Parathyroid adenoma (tissue), 2 donors: ENCODE data around the gene ITFG2.
A peak's percentile ranks its signal among the peaks of the same experiment; 100 is the strongest.

Experiments used
- H2AFZ ChIP-seq: fragments of 300-600 bp; sonication (generic); one replicate; pipeline ENCODE4 v1.7.0; 2017; ENCODE audit warnings: antibody characterized with exemption, mild to moderate bottlenecking
- H3K27ac ChIP-seq: fragments of 300-600 bp; sonication (generic); one replicate; pipeline ENCODE4 v1.7.0; 2017
- H3K27me3 ChIP-seq: fragments of 300-600 bp; sonication (generic); one replicate; pipeline ENCODE4 v1.7.0; 2017; ENCODE audit warnings: low read length; ENCODE audit not compliant: control insufficient read depth, insufficient read depth
- H3K36me3 ChIP-seq: fragments of 300-600 bp; sonication (generic); one replicate; pipeline ENCODE4 v1.7.0; 2017; ENCODE audit warnings: low read length; ENCODE audit not compliant: control insufficient read depth, insufficient read depth
- H3K4me1 ChIP-seq: fragments of 300-600 bp; sonication (generic); one replicate; pipeline ENCODE4 v1.7.0; 2017; ENCODE audit warnings: control low read depth
- H3K4me2 ChIP-seq: fragments of 300-600 bp; sonication (generic); one replicate; pipeline ENCODE4 v1.7.0; 2017; ENCODE audit warnings: low read length
- H3K4me3 ChIP-seq: fragments of 300-600 bp; sonication (generic); one replicate; pipeline ENCODE4 v1.7.0; 2017; ENCODE audit warnings: low read depth, low read length
- H3K79me2 ChIP-seq: fragments of 300-600 bp; sonication (generic); one replicate; pipeline ENCODE4 v1.7.0; 2017; ENCODE audit warnings: control low read depth
- H3K9ac ChIP-seq: fragments of 300-600 bp; sonication (generic); one replicate; pipeline ENCODE4 v1.7.0; 2017; ENCODE audit warnings: mild to moderate bottlenecking
- H3K9me3 ChIP-seq: fragments of 300-600 bp; sonication (generic); one replicate; pipeline ENCODE4 v1.7.0; 2017; ENCODE audit warnings: low read length; ENCODE audit not compliant: control insufficient read depth
- TF ChIP-seq, protein P1 (sequence below): fragments of 300-600 bp; sonication (generic); IDR thresholded peaks from one replicate; pipeline ENCODE4 v1.7.0; 2017; ENCODE audit warnings: antibody characterized with exemption, mild to moderate bottlenecking
- donor health status: primary hyperparathyroidism.

ITFG2 gene

GRCh38 chr12:2794736-2795289 is 17.7 kb upstream of the ITFG2 start, which contains the start of gene FKBP4:
Gene FKBP4 (plus strand): TSS chr12:2794970. CDS start chr12:2795140, 170 bp downstream.
- H3K9me3 ChIP-seq: no peaks in the 10 kb centered on the region
- H3K4me2 ChIP-seq: peak within 1 kb of the TSS; percentile 87
- H3K9ac ChIP-seq: peak within 1 kb of the TSS; percentile 16
- H3K27ac ChIP-seq: peak within 1 kb of the TSS; percentile 11
- H3K27me3 ChIP-seq: no peaks in the 10 kb centered on the region
- peaks cover 8% of the 10 kb centered on the region for H3K79me2 ChIP-seq
- TF ChIP-seq, protein P1, sequence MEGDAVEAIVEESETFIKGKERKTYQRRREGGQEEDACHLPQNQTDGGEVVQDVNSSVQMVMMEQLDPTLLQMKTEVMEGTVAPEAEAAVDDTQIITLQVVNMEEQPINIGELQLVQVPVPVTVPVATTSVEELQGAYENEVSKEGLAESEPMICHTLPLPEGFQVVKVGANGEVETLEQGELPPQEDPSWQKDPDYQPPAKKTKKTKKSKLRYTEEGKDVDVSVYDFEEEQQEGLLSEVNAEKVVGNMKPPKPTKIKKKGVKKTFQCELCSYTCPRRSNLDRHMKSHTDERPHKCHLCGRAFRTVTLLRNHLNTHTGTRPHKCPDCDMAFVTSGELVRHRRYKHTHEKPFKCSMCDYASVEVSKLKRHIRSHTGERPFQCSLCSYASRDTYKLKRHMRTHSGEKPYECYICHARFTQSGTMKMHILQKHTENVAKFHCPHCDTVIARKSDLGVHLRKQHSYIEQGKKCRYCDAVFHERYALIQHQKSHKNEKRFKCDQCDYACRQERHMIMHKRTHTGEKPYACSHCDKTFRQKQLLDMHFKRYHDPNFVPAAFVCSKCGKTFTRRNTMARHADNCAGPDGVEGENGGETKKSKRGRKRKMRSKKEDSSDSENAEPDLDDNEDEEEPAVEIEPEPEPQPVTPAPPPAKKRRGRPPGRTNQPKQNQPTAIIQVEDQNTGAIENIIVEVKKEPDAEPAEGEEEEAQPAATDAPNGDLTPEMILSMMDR: no peak
- peaks cover 14% of the 10 kb centered on the region for H3K4me1 ChIP-seq
- peak within 1 kb of the TSS; percentile 72 for H3K4me3 ChIP-seq
- H2AFZ ChIP-seq: peak within 1 kb of the TSS; percentile 88
- H3K36me3 ChIP-seq: no peaks in the 10 kb centered on the region

DNA sequence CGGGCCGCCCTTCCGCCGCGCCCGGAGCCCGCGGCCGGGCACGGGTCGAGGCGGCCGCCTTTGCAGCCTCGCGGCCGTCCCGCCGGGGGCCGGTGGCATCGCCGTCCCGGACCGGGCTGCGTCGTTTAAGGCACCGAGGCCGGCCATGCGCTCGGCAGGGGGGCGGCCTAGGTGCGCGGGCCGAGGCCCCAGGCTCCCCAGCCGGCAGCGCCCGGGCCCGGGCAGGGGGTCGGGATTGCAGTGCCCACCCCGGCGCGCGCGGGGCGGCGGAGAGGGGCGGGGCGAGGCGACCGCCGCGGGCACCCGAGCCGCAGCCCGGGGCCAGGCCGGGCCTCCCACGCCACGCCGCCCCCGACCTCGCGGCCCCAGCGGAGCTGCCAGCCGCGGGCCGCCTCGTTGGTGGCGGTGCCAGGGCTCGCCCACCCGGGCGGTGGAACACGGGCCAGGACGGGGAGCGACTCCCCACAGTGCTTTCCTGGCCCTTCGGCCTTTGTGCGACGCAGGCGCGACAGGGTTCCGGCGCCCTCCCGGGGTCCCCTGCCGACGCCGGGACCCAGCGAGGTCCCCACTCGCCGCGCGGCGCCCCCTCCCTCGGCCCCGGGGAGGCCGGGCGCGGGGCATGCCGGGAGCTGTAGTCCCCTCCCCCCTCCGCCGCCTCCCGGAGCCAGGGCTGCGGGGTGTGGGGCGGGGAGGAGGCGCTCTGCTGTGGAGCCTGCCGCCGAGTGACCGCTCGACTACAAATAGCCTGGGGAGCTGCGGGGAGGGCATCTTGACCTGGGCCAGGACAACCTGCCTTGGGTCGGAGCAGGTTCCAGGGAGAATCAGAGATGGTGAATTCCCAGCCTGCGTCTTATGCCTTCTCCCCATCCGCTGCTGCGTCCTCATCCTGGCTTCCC is 16.9 kb upstream of the ITFG2 start:
- peak overlapping the region; percentile 88 for H2AFZ ChIP-seq
- peaks cover 8% of the 10 kb centered on the region for H3K79me2 ChIP-seq
- H3K27me3 ChIP-seq: no peaks in the 10 kb centered on the region
- H3K4me1 ChIP-seq: peaks cover 14% of the 10 kb centered on the region
- TF ChIP-seq, protein P1: no peak
- H3K27ac ChIP-seq: peak overlapping the region; percentile 11
- peak overlapping the region; percentile 16 for H3K9ac ChIP-seq
- peak overlapping the region; percentile 87 for H3K4me2 ChIP-seq
- peak overlapping the region; percentile 72 for H3K4me3 ChIP-seq
- H3K36me3 ChIP-seq: no peaks in the 10 kb centered on the region
- H3K9me3 ChIP-seq: no peaks in the 10 kb centered on the region

DNA sequence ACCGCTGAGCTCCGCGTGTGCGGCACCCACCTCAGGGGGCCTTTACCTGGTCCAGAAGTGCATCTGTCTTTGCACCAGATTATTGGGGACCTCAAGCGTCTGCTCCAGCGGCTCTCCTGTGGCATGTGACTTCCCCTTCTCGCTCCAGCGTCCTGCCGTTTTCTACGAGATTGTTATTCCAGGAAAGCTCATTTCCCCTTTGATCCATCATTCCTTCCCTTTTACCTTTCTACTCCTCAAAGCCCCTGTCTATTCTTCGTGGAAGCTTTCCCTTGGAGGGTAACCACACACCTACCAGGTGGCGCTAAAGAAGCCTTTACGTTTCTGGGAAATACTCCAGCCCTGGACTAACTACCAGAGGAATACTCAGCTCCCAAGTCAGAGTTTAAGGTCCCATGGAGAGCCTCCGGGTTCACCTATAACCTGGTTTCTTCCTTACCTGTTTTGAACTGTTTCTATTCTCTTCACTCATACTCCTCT is 16.2 kb upstream of the ITFG2 start:
- H3K27ac ChIP-seq: no peak overlapping the region

DNA sequence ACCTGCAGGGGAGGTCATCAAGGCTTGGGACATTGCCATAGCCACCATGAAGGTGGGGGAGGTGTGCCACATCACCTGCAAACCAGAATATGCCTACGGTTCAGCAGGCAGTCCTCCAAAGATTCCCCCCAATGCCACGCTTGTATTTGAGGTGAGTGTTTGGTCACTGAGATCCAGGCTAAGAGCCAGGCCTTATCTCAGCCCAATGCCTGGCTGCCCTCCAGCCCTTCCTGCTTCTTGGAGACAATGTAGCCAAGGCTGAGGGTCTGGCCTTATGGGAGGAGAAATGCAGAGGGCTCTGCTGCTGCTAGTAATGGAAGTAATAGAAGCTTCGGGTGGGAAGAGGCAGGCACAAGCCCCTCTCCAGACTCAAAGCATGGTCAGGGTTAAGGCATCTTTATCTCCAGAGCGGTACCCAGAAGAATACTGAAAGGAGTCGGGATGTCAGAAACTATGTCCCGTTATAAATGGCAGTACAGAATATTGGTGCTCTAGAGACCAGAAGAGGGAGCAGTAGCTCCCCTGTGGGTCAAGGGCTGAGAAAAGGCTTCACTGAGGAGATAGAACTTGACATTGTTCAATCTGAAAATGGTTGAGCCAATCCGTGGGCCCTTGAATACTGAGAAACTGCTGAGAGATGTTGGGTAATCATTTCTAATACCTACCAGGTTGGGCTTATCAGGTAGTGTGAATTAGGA is 14.6 kb upstream of the ITFG2 start:
- no peaks in the 10 kb centered on the region for H3K36me3 ChIP-seq
- no peak overlapping the region for H3K4me3 ChIP-seq
- no peaks in the 10 kb centered on the region for H3K27me3 ChIP-seq
- TF ChIP-seq, protein P1: no peak
- H3K27ac ChIP-seq: no peak overlapping the region
- no peak overlapping the region for H3K9ac ChIP-seq
- H3K4me2 ChIP-seq: no peak overlapping the region
- H3K79me2 ChIP-seq: peaks cover 8% of the 10 kb centered on the region
- no peaks in the 10 kb centered on the region for H3K9me3 ChIP-seq
- H2AFZ ChIP-seq: no peak overlapping the region
- peaks cover 14% of the 10 kb centered on the region for H3K4me1 ChIP-seq

More for the DNA sequence above, 16.2 kb upstream of the ITFG2 start:
- H3K4me3 ChIP-seq: peak overlapping the region; percentile 59
- peaks cover 14% of the 10 kb centered on the region for H3K4me1 ChIP-seq
- TF ChIP-seq, protein P1: peak; percentile 10
- no peaks in the 10 kb centered on the region for H3K36me3 ChIP-seq
- no peak overlapping the region for H3K9ac ChIP-seq
- H3K79me2 ChIP-seq: peaks cover 8% of the 10 kb centered on the region
- H2AFZ ChIP-seq: peak overlapping the region; percentile 88
- H3K27me3 ChIP-seq: no peaks in the 10 kb centered on the region
- no peaks in the 10 kb centered on the region for H3K9me3 ChIP-seq
- H3K4me2 ChIP-seq: peak overlapping the region; percentile 81
